OCI-LY3 (cell line): ENCODE measurements around the gene TOMM34.

ENCODE experiments used
- H2AFZ ChIP-seq: fragments of 200-600, 300-600 bp; shearing (Covaris generic); 2 replicates; pipeline ENCODE4 v1.6.0; 2014; ENCODE audit warnings: antibody characterized with exemption, low read depth, low read length
- H3K27ac ChIP-seq: fragments of 200-600, 300-600 bp; sonication (generic); 2 replicates; pipeline ENCODE4 v1.5.1; 2014; ENCODE audit warnings: mild to moderate bottlenecking, low read length, moderate library complexity, mixed read lengths
- H3K27me3 ChIP-seq: fragments of 200-600, 300-600 bp; sonication (generic); 2 replicates; pipeline ENCODE4 v1.6.1; 2014; ENCODE audit warnings: low read depth, low read length, mixed read lengths
- H3K36me3 ChIP-seq: fragments of 200-600, 300-600 bp; sonication (generic); replicated peaks from 2 replicates; pipeline ENCODE3; 2014; ENCODE audit warnings: low read depth, low read length, mixed read lengths
- H3K4me1 ChIP-seq: fragments of 300-600, 200-600 bp; sonication (generic); 2 replicates; pipeline ENCODE4 v1.6.1; 2014; ENCODE audit warnings: low read length, mixed read lengths
- H3K4me2 ChIP-seq: fragments of 200-600, 300-600 bp; sonication (generic); 2 replicates; pipeline ENCODE4 v1.6.1; 2014; ENCODE audit warnings: low read length, mixed read lengths
- H3K4me3 ChIP-seq: fragments of 300-600, 200-600 bp; sonication (generic); 2 replicates; pipeline ENCODE4 v1.5.1; 2014; ENCODE audit warnings: antibody characterized with exemption, mild to moderate bottlenecking, low read length, moderate library complexity
- H3K79me2 ChIP-seq: fragments of 300-600, 200-600 bp; shearing (Covaris generic); 2 replicates; pipeline ENCODE4 v1.6.1; 2014; ENCODE audit warnings: mild to moderate bottlenecking, low read length, mixed read lengths
- H3K9ac ChIP-seq: fragments of 300-600, 200-600 bp; shearing (Covaris generic); 2 replicates; pipeline ENCODE4 v1.6.0; 2014; ENCODE audit warnings: mild to moderate bottlenecking, low read length, moderate library complexity
- H3K9me3 ChIP-seq: fragments of 200-600, 300-600 bp; shearing (Covaris generic); 2 replicates; pipeline ENCODE4 v1.6.1; 2014; ENCODE audit warnings: low read length, mixed read lengths; ENCODE audit not compliant: insufficient read depth
- H4K20me1 ChIP-seq: fragments of 200-600, 300-600 bp; sonication (generic); 2 replicates; pipeline ENCODE4 v1.6.1; 2016; ENCODE audit warnings: low read length, mixed read lengths; ENCODE audit not compliant: insufficient read depth
- CTCF ChIP-seq: fragments of 200-600, 300-600 bp; sonication (generic); IDR thresholded peaks from 2 replicates; pipeline ENCODE4 v1.5.1; 2014; ENCODE audit warnings: antibody characterized with exemption, low read length, low read depth
- EZH2phosphoT487 ChIP-seq: fragments of 200-600 bp; shearing (Covaris generic); IDR thresholded peaks from 2 replicates; pipeline ENCODE4 v1.6.1; 2018; ENCODE audit warnings: antibody characterized with exemption, mixed run types, low read depth

TOMM34 gene

GRCh38 chr20:44917399-44917798 is 42.8 kb downstream of the TOMM34 start:
- H4K20me1 ChIP-seq: no peaks in the 10 kb centered on the region; the same call in 1 of the 2 replicates
- no peak overlapping the region for H2AFZ ChIP-seq
- H3K4me2 ChIP-seq: no peak overlapping the region
- H3K27ac ChIP-seq: no peak overlapping the region
- no peak overlapping the region for H3K9ac ChIP-seq
- no peaks in the 10 kb centered on the region for H3K9me3 ChIP-seq
- H3K27me3 ChIP-seq: no peaks in the 10 kb centered on the region
- H3K79me2 ChIP-seq: no peaks in the 10 kb centered on the region
- TF ChIP-seq EZH2phosphoT487: no peak
- TF ChIP-seq CTCF: no peak
- peaks cover 20% of the 10 kb centered on the region for H3K36me3 ChIP-seq
- no peaks in the 10 kb centered on the region for H3K4me1 ChIP-seq
- no peak overlapping the region for H3K4me3 ChIP-seq

- Histone ChIP-seq H4K20me1 (no peaks in the 10 kb centered on the region; the same call in 1 of the 2 replicates), H3K36me3 (peaks cover 21% of the 10 kb centered on the region), H3K27ac (no peak overlapping the region), H3K9ac (no peak overlapping the region), H3K79me2 (no peaks in the 10 kb centered on the region), H3K27me3 (no peaks in the 10 kb centered on the region), H3K4me2 (no peak overlapping the region), H2AFZ (no peak overlapping the region), H3K4me3 (no peak overlapping the region), H3K9me3 (no peaks in the 10 kb centered on the region), H3K4me1 (no peaks in the 10 kb centered on the region)
- TF ChIP-seq CTCF (no peak), EZH2phosphoT487 (no peak)
Measured at GRCh38 chr20:44916586-44916985, 43.6 kb downstream of the TOMM34 start.

- H3K79me2 ChIP-seq: peaks cover 7% of the 10 kb centered on the region; the same call in 1 of the 2 replicates
- H3K4me3 ChIP-seq: no peak overlapping the region
- TF ChIP-seq EZH2phosphoT487: no peak
- no peak for TF ChIP-seq CTCF
- peaks cover 7% of the 10 kb centered on the region; the same call in 1 of the 2 replicates for H3K4me1 ChIP-seq
- H3K9ac ChIP-seq: no peak overlapping the region
- no peak overlapping the region for H3K4me2 ChIP-seq
- H3K9me3 ChIP-seq: no peaks in the 10 kb centered on the region
- peaks cover 21% of the 10 kb centered on the region for H3K36me3 ChIP-seq
- no peak overlapping the region for H2AFZ ChIP-seq
- no peak overlapping the region for H3K27ac ChIP-seq
- H3K27me3 ChIP-seq: no peaks in the 10 kb centered on the region
- no peaks in the 10 kb centered on the region; the same call in 1 of the 2 replicates for H4K20me1 ChIP-seq
Measured at GRCh38 chr20:44914924-44915323, 45.3 kb downstream of the TOMM34 start.

- Histone ChIP-seq H3K4me3 (no peak overlapping the region), H3K27me3 (no peaks in the 10 kb centered on the region), H4K20me1 (no peaks in the 10 kb centered on the region; the same call in 1 of the 2 replicates), H3K9ac (no peak overlapping the region), H3K9me3 (no peaks in the 10 kb centered on the region), H3K27ac (no peak overlapping the region), H3K36me3 (peaks cover 27% of the 10 kb centered on the region), H2AFZ (no peak overlapping the region), H3K79me2 (peaks cover 7% of the 10 kb centered on the region; the same call in 1 of the 2 replicates), H3K4me1 (peaks cover 13% of the 10 kb centered on the region; the same call in 1 of the 2 replicates), H3K4me2 (no peak overlapping the region)
- no peak for TF ChIP-seq CTCF
- no peak for TF ChIP-seq EZH2phosphoT487
Measured at GRCh38 chr20:44912189-44912588, 48.0 kb downstream of the TOMM34 start.
